Activated CD4-positive, alpha-beta T cell treated with anti-CD3 and anti-CD28 coated beads for 36 hours (primary cell): Measurements from ENCODE around the gene GSTO1. TPM values are rescaled to one million over a fixed set of nuclear protein-coding genes. Genes with fewer than 3 reads are reported as not detected.
A peak's percentile ranks its signal among the peaks of the same experiment; 100 is the strongest.
"Not testable (repeated sequence)": the region's sequence is repeated elsewhere in the genome, so short reads cannot be mapped to it uniquely, and the experiment has no call there.

Experiments used
- ATAC-seq: fragments of 200-7000 bp; cut with Tn5 transposase; one replicate; pipeline ENCODE4 v1.10.0; 2021; ENCODE audit warnings: mild to moderate bottlenecking, moderate library complexity
- CTCF ChIA-PET: fragments of 350-600 bp; sonication (Branson Sonifier 250); formaldehyde crosslinking; loops from one replicate; lab custom pipeline; 2021; ENCODE audit warnings: antibody characterized with exemption; lab: Charles Lee
- POLR2A ChIA-PET: fragments of 350-600 bp; sonication (Branson Sonifier 250); formaldehyde crosslinking; loops from one replicate; lab custom pipeline; 2021; ENCODE audit warnings: antibody characterized with exemption, inconsistent platforms; lab: Charles Lee
- DNase-seq: peaks from one replicate; pipeline ENCODE4 v3.0.0-alpha.2; 2020
- H3K27ac Mint-ChIP-seq: one replicate; pipeline ENCODE4 v1.8.0; 2021; ENCODE audit warnings: mixed read lengths
- H3K27me3 Mint-ChIP-seq: one replicate; pipeline ENCODE4 v1.8.0; 2021; ENCODE audit warnings: mixed read lengths
- H3K36me3 Mint-ChIP-seq: one replicate; pipeline ENCODE4 v1.8.0; 2021; ENCODE audit warnings: low read depth, mixed read lengths
- H3K4me1 Mint-ChIP-seq: one replicate; pipeline ENCODE4 v1.8.0; 2021; ENCODE audit warnings: mixed read lengths
- H3K4me3 Mint-ChIP-seq: one replicate; pipeline ENCODE4 v1.8.0; 2021; ENCODE audit warnings: mild to moderate bottlenecking, moderate library complexity, mixed read lengths
- H3K9me3 Mint-ChIP-seq: one replicate; pipeline ENCODE4 v1.8.0; 2021; ENCODE audit warnings: low read depth, mixed read lengths
- intact Hi-C, 2 experiments: fragments of 100-400 bp; cut with DNase I in 1 of 2; cut with micrococcal nuclease in 1 of 2; formaldehyde crosslinking; loops; one replicate each; pipeline versions ENCODE4 v1.14.2 to v1.15.1; 2022 to 2024; cut with DNase I, micrococcal nuclease
- total RNA-seq, 2 experiments: library from RNA; stranded (reverse); gene quantifications; one replicate each; pipeline ENCODE4 v1.2.3, GENCODE V29; 2021

Gene GSTO1
- total RNA-seq, 2 experiments from 2014 or later = 261 to 320 TPM

DNA sequence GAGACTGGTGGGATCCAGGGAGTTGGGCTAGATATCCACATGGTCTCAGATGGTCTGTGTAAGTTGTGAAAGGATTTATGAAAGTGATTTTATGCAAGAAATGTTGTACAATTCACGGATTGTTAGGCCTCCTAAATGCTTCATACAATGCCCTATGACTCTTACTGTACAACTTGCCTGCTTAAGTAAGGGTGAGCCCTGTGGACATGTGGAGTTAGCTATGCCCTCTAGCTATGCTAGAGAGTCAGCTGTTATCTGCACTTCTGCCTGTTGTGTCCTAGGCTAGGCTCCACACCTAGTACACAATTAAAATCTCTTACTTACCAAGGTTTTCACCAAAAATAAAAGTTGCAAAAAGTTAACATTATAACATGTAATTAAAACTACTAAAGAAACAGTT, 20.9 kb upstream of the GSTO1 start:
- POLR2A ChIA-PET = no interaction called here
- intact Hi-C loops = loop anchor here in 1 of 2 experiments (2.0 kb wide), 1 partner anchor 21 kb away; the partner anchor contains the start of gene GSTO1

DNA sequence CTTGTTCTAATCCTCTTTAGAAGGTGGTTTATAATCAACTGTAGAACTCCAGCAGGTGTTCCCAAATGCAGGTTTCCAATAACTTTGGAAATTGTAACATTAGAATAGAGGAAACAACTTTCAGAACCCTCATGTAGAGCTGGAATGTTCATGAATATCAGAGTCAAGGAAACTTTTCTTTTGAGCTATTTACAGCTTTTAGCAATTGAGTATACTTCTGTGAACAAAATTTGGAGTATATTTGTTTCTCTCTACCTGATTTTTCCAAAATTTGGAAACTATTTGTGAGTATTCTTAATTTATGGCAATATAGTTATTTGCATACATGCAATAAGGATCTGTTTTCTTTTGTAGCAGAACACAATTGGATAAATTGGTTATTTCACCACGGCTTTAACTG, 19.8 kb upstream of the GSTO1 start:
- intact Hi-C loops = no loop called here
- Mint-ChIP-seq H3K27ac (no peak overlapping the region), H3K36me3 (no peaks in the 10 kb centered on the region), H3K27me3 (peaks cover 14% of the 10 kb centered on the region), H3K4me3 (no peak overlapping the region), H3K4me1 (peaks cover 5% of the 10 kb centered on the region), H3K9me3 (peaks cover 10% of the 10 kb centered on the region)
- ChIA-PET CTCF (no interaction called here), POLR2A (no interaction called here)
- no peak for DNase-seq
- ATAC-seq = no peak

More for the DNA sequence above, 20.9 kb upstream of the GSTO1 start:
- ATAC-seq (no peak), DNase-seq (no peak)
- Mint-ChIP-seq H3K4me3 (peak overlapping the region; percentile 43), H3K9me3 (peaks cover 10% of the 10 kb centered on the region), H3K27me3 (peaks cover 12% of the 10 kb centered on the region), H3K4me1 (peaks cover 5% of the 10 kb centered on the region), H3K27ac (no peak overlapping the region), H3K36me3 (no peaks in the 10 kb centered on the region)
- CTCF ChIA-PET = interaction anchor here (1.1 to 2.0 kb wide), 2 partner anchors 41 to 112 kb away, joined by 3 to 6 read pairs; partner anchors contain the start of gene SFR1

DNA sequence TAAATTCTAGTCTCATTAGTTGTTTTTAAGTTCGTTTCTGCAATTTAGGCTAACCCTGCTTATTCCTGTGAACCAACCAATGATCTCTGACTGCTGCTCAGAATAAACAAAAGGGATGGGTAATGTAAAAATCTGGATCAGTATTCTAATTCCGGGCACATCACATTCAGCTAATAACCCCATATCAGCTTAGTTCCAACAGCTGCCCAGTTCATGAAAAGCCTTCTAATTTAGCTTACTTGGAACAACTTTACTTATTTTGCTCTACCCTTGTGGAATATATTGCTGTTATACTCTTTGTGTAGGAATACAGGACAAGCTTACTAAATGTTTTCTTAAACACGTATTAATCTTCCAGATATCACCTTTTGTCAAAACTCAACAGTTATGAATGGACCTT, 18.9 kb upstream of the GSTO1 start:
- ChIA-PET POLR2A (no interaction called here), CTCF (interaction anchor here (0.8 kb wide), 1 partner anchor 76 kb away, joined by 3 read pairs; no protein-coding TSS in a partner anchor)
- no peak overlapping the region for H3K27ac Mint-ChIP-seq
- H3K4me3 Mint-ChIP-seq = no peak overlapping the region
- peaks cover 19% of the 10 kb centered on the region for H3K27me3 Mint-ChIP-seq
- intact Hi-C loops = no loop called here
- no peaks in the 10 kb centered on the region for H3K36me3 Mint-ChIP-seq
- ATAC-seq = no peak
- peaks cover 5% of the 10 kb centered on the region for H3K4me1 Mint-ChIP-seq
- DNase-seq = no peak
- peaks cover 10% of the 10 kb centered on the region for H3K9me3 Mint-ChIP-seq

DNA sequence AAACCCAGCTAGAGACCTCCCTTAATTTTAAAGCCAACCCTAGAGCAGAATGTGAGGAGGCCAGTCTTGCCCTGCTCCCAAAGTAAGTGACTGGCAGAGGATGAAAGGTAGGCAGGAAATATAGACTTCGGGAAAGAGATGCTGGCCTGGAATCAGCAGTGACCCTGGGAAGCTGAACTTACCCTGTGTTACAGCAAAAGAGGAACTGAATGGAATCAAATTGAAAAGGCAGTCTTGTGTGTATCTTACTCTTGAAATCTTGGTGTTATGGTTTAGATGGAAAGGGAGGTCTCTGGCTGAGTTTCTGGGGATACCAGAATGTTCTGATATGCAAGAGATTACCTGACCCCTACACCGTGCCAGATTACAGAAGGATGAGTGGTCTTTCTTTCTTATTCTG, 14.6 kb upstream of the GSTO1 start:
- Mint-ChIP-seq H3K4me1 (no peaks in the 10 kb centered on the region), H3K36me3 (no peaks in the 10 kb centered on the region), H3K27me3 (peaks cover 19% of the 10 kb centered on the region), H3K9me3 (peaks cover 6% of the 10 kb centered on the region), H3K27ac (no peak overlapping the region), H3K4me3 (no peak overlapping the region)
- ATAC-seq = no peak
- POLR2A ChIA-PET = no interaction called here
- intact Hi-C loops = no loop called here
- CTCF ChIA-PET = no interaction called here
- DNase-seq = no peak

DNA sequence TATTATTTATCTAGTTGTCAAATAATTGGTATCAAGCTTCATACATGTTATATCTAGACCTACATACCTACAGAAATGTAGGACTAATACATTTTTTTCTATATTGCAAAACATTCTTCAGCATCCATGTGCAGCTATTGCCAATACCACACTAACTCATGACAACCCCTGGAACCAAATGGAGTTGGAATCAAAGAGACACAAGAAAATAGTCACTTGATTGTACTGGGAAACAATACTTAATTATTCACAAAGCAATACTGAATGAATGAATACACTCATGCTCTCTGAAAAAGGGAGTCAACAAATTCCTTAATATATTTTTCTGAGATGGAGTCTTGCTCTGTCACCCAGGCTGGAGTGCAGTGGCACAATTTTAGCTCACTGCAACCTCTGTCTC, 12.1 kb upstream of the GSTO1 start:
- intact Hi-C loops = no loop called here
- Mint-ChIP-seq H3K4me1 (peaks cover 11% of the 10 kb centered on the region), H3K9me3 (no peaks in the 10 kb centered on the region), H3K4me3 (no peak overlapping the region), H3K27me3 (peaks cover 7% of the 10 kb centered on the region), H3K27ac (no peak overlapping the region), H3K36me3 (no peaks in the 10 kb centered on the region)
- no peak for DNase-seq
- POLR2A ChIA-PET = no interaction called here
- CTCF ChIA-PET = interaction anchor here (1.0 kb wide), 1 partner anchor 13 kb away, joined by 4 read pairs; the partner anchor contains the start of gene GSTO1
- no peak for ATAC-seq

DNA sequence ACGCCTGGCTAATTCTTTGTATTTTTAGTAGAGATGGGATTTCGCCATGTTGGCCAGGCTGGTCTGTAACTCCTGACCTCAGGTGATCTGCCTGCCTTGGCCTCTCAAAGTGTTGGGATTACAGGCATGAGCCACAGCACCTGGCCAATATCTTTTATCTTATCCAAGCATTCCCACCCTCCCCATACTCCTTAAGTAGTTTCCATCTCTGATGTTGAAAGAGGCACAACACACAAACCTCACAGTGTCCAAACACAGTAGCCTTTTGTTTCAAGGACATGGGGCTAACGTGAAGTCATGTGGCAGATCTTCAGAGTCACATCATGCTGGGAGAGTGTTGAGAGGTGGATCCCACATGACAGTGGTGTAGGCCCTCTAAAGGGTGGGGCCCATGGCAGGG, 11.7 kb upstream of the GSTO1 start:
- POLR2A ChIA-PET, H3K27me3 Mint-ChIP-seq, CTCF ChIA-PET, H3K4me3 Mint-ChIP-seq, H3K36me3 Mint-ChIP-seq, H3K27ac Mint-ChIP-seq, DNase-seq, ATAC-seq, intact Hi-C loops, H3K9me3 Mint-ChIP-seq: not testable (repeated sequence)
- H3K4me1 Mint-ChIP-seq = peaks cover 11% of the 10 kb centered on the region

DNA sequence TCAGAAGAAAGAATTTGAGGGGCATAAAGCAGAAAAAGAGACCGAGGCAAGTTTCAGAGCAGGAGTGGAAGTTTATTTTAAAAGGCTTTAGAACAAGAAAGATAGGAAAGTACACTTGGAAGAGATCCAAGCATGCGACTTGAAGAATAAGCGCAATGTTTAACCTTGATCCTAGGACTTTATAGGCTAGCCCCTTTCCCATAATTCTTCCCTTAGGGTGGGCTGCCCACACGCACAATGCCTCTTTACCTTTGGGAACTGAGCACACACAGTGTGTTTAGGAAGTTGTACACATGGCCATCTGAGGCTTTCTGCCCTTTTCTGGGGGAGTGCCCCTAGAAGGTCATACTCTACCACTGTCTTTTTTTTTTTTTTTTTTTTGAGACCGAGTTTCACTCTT, 11.2 kb upstream of the GSTO1 start:
- peaks cover 10% of the 10 kb centered on the region for H3K27me3 Mint-ChIP-seq
- H3K9me3 Mint-ChIP-seq = no peaks in the 10 kb centered on the region
- POLR2A ChIA-PET = interaction anchor here (0.7 kb wide), 1 partner anchor 24 kb away, joined by 4 read pairs; no protein-coding TSS in a partner anchor
- no peaks in the 10 kb centered on the region for H3K36me3 Mint-ChIP-seq
- CTCF ChIA-PET = no interaction called here
- intact Hi-C loops = no loop called here
- no peak overlapping the region for H3K27ac Mint-ChIP-seq
- peaks cover 11% of the 10 kb centered on the region for H3K4me1 Mint-ChIP-seq
- H3K4me3 Mint-ChIP-seq = no peak overlapping the region
- ATAC-seq (no peak), DNase-seq (no peak)

DNA sequence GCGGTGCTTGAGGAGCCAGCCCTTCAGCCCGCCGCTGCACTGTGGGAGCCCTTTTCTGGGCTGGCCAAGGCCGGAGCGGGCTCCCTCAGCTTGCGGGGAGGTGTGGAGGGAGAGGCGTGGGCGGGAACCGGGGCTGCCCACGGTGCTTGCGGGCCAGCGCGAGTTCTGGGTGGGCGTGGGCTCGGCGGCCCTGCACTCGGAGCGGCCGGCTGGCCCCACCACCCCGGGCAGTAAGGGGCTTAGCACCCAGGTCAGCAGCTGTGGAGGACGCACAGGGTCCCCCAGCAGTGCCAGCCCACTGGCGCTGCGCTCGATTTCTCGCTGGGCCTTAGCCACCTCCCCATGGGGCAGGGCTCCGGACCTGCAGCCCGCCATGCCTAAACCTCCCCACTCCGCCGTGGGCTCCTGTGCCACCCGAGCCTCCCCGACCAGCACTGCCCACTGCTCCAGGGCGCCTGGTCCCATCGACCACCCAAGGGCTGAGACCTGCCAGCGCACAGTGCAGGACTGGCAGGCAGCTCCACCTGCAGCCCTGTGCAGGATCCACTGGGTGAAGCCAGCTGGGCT, 9.5 kb upstream of the GSTO1 start:
- ATAC-seq (no peak), DNase-seq (no peak)
- Mint-ChIP-seq H3K4me1 (peaks cover 11% of the 10 kb centered on the region), H3K27me3 (peaks cover 8% of the 10 kb centered on the region), H3K9me3 (no peaks in the 10 kb centered on the region), H3K4me3 (no peak overlapping the region), H3K36me3 (no peaks in the 10 kb centered on the region), H3K27ac (no peak overlapping the region)
- intact Hi-C loops = no loop called here
- POLR2A ChIA-PET = no interaction called here
- CTCF ChIA-PET = interaction anchor here (2.0 kb wide), 1 partner anchor 29 kb away, joined by 7 read pairs; no protein-coding TSS in a partner anchor

DNA sequence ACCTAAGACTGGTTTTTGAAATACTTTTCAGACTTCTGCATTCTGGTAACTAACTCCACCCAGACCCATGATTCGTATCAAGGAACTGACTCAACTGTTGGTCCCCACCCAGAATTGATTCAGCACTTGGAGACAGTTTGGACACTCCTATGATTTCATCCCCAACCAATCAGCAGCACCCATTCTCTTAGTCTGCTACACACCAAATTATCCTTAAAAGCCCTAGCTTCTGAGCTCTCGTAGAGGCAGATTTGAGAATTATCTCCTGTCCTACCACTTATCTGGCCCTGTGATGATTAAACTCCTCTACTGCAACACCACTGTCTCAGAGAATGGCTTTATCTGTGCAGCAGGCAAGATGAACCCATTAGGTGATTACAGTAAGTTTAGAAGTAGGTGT, 7.7 kb upstream of the GSTO1 start:
- Mint-ChIP-seq H3K36me3 (no peaks in the 10 kb centered on the region), H3K27ac (peak overlapping the region; percentile 47), H3K4me3 (no peak overlapping the region), H3K27me3 (peaks cover 5% of the 10 kb centered on the region), H3K9me3 (no peaks in the 10 kb centered on the region), H3K4me1 (peaks cover 11% of the 10 kb centered on the region)
- CTCF ChIA-PET = interaction anchor here (0.8 to 2.1 kb wide), 4 partner anchors 11 to 125 kb away, joined by 3 to 7 read pairs (median 4); partner anchors contain the start of gene SFR1
- intact Hi-C loops = no loop called here
- peak; percentile 30 for DNase-seq
- ATAC-seq = peak; percentile 93
- POLR2A ChIA-PET = interaction anchor here (0.6 kb wide), 1 partner anchor 9 kb away, joined by 4 read pairs; no protein-coding TSS in a partner anchor

DNA sequence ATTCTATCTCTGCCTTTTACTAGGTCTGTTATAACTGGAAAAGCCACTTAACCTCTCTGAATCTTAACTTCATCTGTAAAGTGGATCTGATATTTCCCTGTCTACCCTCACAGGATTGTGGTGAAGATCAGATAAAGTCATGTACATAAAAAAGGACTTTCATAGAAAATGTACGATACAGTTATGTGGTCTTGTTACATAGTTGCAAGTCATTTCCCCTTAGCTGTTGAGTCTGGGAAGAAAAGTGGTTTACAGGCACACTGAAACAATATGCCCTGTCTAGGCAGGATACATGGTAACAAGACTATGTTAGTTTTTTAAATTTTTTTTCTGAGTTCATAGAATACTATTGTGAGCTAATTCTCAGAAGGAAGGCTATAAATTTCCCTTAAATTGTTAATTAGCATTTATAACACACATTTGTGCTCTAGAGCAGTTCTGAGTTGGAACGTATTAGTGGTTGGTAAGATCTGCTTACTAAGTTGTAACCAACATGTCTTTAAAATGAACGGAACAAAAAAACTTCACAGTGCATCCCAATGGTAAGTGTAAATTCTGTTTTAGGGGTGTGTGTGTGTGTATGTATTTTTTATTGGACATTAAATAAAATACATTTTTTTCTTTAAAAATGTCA, 7.1 kb upstream of the GSTO1 start:
- intact Hi-C loops = no loop called here
- H3K4me1 Mint-ChIP-seq = peaks cover 12% of the 10 kb centered on the region
- no peak overlapping the region for H3K4me3 Mint-ChIP-seq
- ATAC-seq (peak; percentile 56), DNase-seq (no peak)
- peak overlapping the region; percentile 47 for H3K27ac Mint-ChIP-seq
- CTCF ChIA-PET = interaction anchor here (0.6 to 2.1 kb wide), 6 partner anchors 10 to 188 kb away, joined by 3 to 5 read pairs (median 4); partner anchors contain the start of gene SFR1
- H3K9me3 Mint-ChIP-seq = no peaks in the 10 kb centered on the region
- POLR2A ChIA-PET = interaction anchor here (0.6 kb wide), 1 partner anchor 9 kb away, joined by 4 read pairs; no protein-coding TSS in a partner anchor
- peaks cover 5% of the 10 kb centered on the region for H3K27me3 Mint-ChIP-seq
- no peaks in the 10 kb centered on the region for H3K36me3 Mint-ChIP-seq

DNA sequence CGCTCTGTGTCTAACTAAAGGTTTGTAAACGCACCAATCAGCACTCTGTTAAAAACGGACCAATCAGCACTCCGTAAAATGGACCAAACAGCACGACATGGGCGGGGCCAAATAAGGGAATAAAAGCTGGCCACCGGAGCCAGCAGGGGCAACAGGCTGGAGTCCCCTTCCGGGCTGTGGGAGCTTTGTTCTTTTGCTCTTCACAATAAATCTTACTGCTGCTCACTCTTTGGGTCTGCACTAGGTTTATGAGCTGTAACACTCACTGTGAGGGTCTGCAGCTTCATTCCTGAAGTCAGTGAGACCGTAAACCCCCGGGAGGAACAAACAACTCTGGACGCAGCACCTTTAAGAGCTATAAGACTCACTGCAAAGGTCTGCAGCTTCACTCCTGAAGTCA, 5.8 kb upstream of the GSTO1 start:
- POLR2A ChIA-PET, intact Hi-C loops, H3K4me3 Mint-ChIP-seq, H3K9me3 Mint-ChIP-seq, DNase-seq, ATAC-seq, H3K27ac Mint-ChIP-seq, H3K36me3 Mint-ChIP-seq, H3K27me3 Mint-ChIP-seq: not testable (repeated sequence)
- peaks cover 25% of the 10 kb centered on the region for H3K4me1 Mint-ChIP-seq
- CTCF ChIA-PET = interaction anchor here (0.6 to 2.1 kb wide), 4 partner anchors 9 to 123 kb away, joined by 3 to 8 read pairs (median 4); no protein-coding TSS in a partner anchor
